UCSD-AML1 (cell line): ENCODE results near the gene CEACAM16.
"Not testable (repeated sequence)": the region's sequence is repeated elsewhere in the genome, so short reads cannot be mapped to it uniquely, and the experiment has no call there.

Experiments
- DNase-seq: peaks from one replicate; lab custom pipeline; 2025; ENCODE audit not compliant: unreplicated experiment; lab: John Stamatoyannopoulos, UW

Gene CEACAM16

GRCh38 chr19:44702551-44703176, 3.7 kb downstream of the CEACAM16 start:
- DNase-seq = no peak

GRCh38 chr19:44703336-44704078, 4.6 kb downstream of the CEACAM16 start:
- no peak for DNase-seq

- DNase-seq = no peak
Observed at GRCh38 chr19:44704982-44705381, 6.0 kb downstream of the CEACAM16 start.

- DNase-seq = no peak
Observed at GRCh38 chr19:44705502-44706010, 6.6 kb downstream of the CEACAM16 start.

- no peak for DNase-seq
Observed at GRCh38 chr19:44706506-44707236, 7.7 kb downstream of the CEACAM16 start.

GRCh38 chr19:44707794-44708193, 8.8 kb downstream of the CEACAM16 start:
- DNase-seq = no peak

GRCh38 chr19:44708940-44709339, 10.0 kb downstream of the CEACAM16 start:
- DNase-seq = no peak

- DNase-seq = not testable (repeated sequence)
Observed at GRCh38 chr19:44709434-44710266, 10.7 kb downstream of the CEACAM16 start.

- DNase-seq = no peak
Observed at GRCh38 chr19:44710483-44710882, 11.5 kb downstream of the CEACAM16 start.

GRCh38 chr19:44712864-44713515, 14.0 kb downstream of the CEACAM16 start:
- DNase-seq = no peak

- no peak for DNase-seq
Observed at GRCh38 chr19:44714597-44715169, 15.7 kb downstream of the CEACAM16 start.

GRCh38 chr19:44717603-44718002, 18.7 kb downstream of the CEACAM16 start:
- no peak for DNase-seq

GRCh38 chr19:44718441-44719261, 19.7 kb downstream of the CEACAM16 start:
- DNase-seq = peak; percentile 33

GRCh38 chr19:44719262-44719701, 20.3 kb downstream of the CEACAM16 start:
- no peak for DNase-seq

- DNase-seq = not testable (repeated sequence)
Observed at GRCh38 chr19:44720396-44720795, 21.4 kb downstream of the CEACAM16 start.

GRCh38 chr19:44720945-44721344, 22.0 kb downstream of the CEACAM16 start:
- DNase-seq = no peak

- DNase-seq = not testable (repeated sequence)
Observed at GRCh38 chr19:44721369-44721768, 22.4 kb downstream of the CEACAM16 start.

GRCh38 chr19:44722131-44723121, 23.5 kb downstream of the CEACAM16 start:
- DNase-seq = peak; percentile 91
